GM18907 (cell line): ENCODE results near the gene SCGN.

Experiments
- ATAC-seq: cut with Tn5 transposase; IDR thresholded peaks from one replicate; pipeline ENCODE4 v1.9.1; 2021; ENCODE audit warnings: mild to moderate bottlenecking, moderate library complexity; ENCODE audit not compliant: unreplicated experiment

The SCGN gene, protein sequence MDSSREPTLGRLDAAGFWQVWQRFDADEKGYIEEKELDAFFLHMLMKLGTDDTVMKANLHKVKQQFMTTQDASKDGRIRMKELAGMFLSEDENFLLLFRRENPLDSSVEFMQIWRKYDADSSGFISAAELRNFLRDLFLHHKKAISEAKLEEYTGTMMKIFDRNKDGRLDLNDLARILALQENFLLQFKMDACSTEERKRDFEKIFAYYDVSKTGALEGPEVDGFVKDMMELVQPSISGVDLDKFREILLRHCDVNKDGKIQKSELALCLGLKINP

DNA sequence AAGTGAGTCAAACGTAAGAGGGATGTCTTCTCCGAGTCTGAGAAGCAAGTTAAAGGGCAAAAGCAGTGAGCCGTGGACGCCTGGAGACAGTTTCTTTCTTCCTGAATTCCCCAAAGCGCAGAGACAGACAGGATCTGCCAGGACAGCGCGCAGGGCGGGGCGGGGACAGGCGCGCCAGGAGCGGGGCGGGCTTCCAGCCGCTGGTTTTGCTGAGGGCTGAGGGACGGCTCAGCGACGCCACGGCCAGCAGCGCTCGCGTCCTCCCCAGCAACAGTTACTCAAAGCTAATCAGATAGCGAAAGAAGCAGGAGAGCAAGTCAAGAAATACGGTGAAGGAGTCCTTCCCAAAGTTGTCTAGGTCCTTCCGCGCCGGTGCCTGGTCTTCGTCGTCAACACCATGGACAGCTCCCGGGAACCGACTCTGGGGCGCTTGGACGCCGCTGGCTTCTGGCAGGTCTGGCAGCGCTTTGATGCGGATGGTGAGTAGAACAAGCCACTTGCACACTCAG is at the start of gene SCGN:
TSS of gene SCGN (plus strand) at position 209 of the 509 bp plus-strand sequence. CDS start at position 398, 189 bp downstream.
- ATAC-seq, result no peak

DNA sequence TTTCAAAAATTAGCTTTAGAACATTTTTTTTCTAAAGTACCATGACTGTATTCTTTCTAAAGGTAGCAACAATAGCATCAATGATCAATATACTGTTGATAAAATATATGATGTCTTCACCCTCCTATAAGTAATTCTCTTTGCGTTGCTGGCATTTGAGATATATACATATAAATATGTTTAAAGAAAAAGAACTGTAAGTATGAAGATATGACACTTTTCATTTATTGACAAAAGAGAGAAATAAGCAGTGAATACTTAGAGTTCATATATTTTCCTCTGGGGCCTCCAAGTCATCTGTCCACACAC is 49.4 kb upstream of the SCGN start:
- no peak for ATAC-seq

DNA sequence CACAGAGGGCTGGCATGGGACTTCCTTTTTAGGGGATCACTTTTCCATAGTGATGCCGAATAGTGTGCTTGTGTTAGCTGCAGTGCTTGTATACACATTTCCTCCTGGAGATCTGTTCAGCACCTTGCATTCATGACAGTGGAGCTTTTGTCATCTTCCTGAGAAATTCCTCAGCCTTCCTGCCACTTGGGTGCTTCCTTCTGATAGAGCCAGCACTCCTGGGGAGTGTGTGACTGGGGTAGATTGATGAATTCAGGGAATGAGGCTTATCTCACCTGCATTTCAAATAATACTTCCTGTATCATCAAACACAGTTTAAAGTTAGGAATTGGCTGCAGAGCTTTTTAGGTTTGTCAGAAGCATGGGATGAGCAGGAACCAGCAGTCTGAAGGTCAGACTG is 48.8 kb upstream of the SCGN start:
- ATAC-seq, result no peak

DNA sequence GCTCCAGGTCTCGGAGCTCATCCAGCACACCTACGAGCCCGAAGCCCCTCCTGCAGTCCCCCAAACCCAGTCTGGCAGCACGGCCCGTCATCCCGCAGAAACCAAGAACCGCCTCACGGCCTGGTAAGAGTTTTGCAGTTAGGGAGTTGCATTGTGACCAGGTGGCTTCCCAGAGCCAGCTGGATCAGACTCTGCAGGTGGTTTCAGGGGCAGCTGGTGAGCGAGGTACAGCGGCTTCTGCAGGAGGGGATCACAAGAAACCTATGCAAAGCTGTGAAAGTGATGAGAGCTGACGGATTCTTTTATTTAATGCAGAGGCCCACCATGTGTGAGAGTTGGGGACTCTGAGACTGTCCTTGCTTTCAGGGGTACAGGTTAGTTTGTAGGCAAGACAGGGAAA is 45.9 kb upstream of the SCGN start:
- no peak for ATAC-seq

DNA sequence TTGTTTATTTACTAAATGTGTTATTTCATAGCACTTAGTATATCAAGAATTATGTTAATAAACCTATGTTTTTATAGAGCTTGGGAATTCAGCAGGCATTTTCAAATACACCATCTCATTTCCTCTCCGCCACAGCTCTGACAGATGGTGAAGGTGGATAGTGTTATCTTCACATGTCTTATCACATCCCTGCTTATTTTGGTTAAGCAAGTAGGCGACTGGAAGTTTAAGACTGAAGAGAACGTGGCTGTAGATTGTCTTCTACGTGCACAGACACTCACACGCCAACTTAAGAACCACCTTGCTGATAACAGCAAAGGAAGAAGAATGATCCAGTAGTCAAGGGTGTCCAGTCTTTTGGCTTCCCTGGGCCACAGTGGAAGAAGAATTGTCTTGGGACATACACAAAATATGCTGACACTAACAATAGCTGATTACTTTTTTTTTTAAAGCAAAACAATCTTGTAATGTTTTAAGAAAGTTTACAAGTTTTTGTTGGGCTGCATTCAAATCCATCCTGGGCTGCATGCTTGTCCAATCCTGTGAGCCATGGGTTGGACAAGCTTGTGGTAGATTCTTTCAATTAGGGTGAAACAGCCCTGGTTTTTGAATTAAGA is 43.3 kb upstream of the SCGN start:
- ATAC-seq, result no peak

DNA sequence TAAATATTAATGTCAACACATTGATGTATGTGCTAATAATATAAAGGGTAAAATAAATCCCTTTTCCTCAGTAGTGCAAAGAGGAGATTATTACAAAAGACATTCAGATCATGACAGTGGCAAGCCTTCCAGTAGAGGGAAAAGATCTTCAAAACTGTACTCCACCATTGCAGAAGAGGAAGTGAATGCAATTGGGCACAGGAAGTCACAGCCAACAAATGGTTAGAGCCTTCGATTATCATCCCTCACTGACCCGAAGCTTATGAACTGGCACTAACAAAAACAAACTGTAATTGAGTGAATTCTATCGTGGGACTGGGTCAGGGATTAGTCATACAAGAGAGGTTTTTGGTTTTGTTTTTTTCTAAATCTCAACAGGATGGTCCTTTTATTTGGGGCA is 39.3 kb upstream of the SCGN start:
- no peak for ATAC-seq

DNA sequence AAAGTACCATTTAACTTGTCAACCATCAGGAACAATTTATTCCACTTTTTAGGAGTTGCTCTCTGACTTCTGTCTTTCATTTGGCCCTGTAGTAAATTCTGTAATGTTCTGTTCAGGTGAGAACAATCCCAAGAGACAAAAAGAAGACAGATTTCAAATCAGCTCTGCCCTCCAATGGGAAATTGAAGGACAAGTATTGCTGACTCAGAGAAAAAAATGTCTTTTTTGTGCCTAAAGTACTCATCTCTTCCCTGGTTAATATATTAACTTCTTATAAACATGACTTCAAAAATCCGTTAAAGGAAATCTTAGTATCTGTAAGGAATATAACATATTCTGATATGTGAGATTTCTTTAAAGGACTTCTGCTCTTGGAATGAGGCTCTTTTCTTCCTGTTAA is 38.6 kb upstream of the SCGN start:
- ATAC-seq, result no peak

DNA sequence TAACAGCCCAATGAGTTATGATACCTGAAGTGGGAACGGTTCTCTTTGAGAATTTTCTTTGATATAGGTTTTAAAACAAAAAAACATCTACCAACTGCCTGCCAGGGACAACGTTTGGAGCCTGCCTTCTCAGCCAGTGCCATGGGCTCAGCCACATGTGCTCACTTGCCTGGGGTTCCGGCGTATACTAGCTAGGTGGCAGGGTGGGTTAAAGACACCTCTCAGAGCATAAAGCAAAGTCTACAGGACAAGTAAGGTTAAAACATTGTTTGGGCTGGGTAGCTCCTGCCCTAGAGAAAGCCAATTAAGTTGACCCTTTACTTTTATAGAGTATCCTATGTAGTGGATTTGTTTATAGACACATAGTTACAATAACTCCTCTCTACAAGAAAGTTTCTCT is 38.0 kb upstream of the SCGN start:
- ATAC-seq, result no peak

DNA sequence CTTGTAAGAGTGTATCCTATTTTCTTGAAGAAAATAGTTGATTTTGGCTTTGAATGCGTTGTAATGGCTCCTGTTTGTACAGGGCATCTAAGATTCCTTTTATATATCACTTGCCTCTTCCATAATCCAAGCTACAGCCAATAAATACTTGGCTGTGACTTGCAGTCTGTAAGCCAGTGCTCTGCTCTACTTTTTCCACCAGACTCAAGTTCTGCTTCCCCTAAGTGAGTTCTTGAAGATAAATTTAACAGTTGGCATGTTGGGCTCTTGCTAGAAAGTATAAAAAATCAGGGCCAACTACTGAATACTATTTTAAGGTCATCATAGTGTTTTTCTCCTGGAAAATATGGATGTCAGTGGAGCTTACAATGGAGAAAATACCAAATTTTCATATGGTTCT is 36.5 kb upstream of the SCGN start:
- ATAC-seq, result no peak

DNA sequence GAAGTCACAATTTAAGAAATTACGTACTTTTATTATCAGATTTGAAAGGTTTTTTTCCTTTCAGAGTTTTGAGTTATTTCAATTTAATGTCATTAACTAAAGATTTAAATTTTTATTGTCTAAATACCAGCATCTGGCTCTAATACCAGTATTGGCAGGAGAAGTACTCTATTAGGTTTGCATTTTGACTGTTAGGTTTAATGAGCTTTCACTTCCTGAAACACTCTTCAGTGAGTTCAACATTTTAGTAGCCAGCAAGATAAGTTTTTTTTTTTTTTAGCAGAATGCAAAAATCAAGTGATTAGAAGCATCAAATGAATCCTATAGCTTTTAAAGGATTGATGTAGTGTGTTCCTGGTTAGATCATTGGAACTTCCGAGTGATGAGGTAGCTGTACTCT is 34.0 kb upstream of the SCGN start:
- ATAC-seq, result no peak

DNA sequence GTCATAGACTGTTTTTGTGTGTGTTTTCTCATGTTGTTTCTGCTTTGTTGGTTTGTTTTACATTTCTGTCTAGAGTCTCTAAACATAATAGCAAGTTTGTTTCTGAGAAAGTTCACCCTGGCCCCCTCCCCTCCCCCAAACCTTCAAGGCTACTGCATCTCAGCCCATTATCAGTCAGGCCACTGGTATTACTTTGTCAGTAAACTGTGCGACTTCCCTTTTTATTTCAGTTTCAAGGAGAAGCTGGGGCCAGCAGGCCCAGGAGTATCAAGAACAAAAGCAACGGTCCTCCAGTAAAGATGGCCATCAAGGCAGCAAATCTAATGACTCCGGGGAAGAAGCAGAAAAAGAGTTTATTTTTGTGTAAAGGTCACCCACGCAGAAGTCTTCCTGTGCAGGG is 32.8 kb upstream of the SCGN start:
- no peak for ATAC-seq

DNA sequence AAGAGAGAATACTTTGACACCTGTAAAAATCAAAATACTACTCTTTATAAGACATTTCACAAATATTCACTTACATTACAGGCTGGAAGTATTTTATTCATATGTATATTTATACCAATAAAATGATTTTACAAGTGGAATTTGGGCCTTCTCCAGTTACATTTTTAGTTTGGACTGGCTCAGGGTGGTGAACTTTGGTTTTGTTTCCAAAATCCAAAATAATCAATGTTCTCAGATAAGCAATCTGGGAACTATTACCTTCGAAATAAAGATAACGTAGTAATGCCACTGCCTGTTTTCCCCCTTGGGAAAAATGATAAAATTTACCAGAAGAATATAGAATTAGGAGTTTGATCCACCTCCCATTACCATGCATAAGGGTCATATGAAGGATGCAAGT is 31.6 kb upstream of the SCGN start:
- ATAC-seq, result no peak

DNA sequence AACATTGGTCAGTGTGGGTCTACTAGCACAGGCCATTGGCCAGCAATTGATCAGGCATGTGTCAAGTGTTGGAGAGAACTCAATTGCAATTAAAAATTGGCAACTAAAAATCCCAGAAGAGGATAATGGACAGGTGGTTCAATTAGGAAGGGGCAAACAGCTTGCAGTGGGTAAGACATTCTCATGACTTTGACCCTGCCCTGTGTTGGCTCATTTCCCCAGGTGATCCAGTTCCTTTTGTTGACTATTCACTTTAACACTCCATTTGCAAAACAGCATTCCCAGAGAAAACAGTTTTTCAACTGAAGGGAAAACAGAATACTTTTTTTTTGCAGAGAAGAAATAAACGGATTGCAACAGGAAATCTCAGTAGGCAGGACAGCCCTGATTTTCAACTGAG is 28.9 kb upstream of the SCGN start:
- ATAC-seq, result no peak

DNA sequence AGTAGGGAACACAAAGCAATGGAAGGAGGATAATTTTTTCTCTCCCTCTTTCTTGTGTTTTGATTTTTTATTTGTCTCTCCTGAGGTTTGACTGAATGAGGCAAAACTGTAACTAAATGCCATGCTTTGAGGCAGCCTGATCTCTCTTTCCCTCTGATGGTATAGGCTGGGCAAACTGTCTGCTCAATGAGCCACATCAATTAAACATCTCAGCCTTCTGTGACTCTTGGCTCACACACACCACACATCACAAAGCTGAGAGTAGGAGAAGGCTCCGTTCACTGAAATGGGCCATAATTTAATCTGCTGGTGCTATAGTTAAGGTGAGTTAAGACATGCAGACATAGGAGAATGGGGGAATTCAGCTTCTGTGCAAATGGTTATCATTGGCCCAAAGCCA is 28.1 kb upstream of the SCGN start:
- no peak for ATAC-seq

DNA sequence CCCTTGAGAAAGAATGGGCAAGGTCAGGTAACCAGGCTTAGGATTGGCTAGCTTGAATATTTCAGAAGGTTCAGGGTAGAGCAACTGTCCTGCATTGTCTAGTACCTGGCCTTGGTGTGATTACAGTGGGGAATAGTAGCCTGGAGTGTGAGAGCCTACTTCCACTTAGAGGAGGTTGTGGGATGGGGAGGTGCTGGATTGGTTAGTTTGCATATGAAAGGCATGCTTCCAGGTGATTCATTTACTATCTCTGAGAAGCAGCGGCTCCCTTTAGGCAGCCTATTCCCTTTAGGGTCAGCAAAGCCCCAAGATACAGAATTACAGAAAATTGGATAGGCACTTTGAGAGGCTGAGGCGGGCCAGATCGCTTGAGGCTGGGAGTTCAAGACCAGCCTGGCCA is 25.0 kb upstream of the SCGN start:
- ATAC-seq, result no peak

DNA sequence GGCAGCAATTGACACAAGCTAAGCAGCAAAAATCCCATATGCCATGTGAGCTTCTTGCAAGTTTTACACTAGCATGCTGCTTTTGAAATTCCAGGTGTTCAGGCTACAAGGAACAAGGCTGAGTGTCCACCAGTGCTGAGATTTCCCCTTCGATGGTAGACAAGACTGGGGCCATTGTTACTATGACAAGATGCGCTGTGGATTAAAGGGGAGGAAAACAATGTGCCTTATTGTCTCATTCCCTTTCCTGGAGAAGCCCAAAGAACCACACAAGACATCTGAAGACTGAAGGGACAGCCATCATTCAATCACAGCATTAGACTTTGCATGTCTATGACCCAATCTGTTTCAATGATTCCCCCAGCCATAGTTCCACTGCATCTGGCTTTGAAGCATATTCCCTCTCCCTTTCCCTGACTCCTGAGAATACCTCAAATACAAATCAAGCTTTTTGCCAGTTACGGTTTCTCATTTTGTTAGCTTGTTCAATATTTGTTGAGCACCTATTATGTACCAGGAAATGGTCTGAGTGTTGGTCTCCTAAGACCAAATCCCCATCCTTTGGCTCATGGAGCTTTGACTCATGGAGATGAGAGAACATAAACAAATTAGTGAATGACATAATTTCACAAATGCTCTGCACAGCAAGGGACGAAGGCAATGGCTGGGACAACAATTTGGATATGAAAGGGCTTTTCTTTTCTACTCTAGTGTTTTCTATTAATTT is 23.4 kb upstream of the SCGN start:
- no peak for ATAC-seq

DNA sequence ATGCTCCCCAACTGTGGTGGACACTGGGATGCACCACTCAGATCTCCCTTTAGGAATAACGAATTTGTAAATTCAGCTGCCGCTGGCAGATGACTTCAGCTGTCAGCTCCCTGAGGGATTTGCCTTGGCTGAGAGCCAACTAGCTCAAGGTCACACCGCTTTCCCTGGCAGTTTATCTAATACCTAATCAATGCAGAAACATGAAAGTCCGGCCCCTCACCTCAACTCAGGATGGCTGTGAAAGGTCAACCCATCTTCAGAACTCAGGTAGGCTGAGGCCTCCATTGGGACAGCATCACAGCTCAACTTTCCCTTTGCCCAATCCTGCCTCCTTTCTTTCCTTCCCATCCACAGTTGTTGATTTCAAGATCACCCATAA is 22.8 kb upstream of the SCGN start:
- no peak for ATAC-seq

DNA sequence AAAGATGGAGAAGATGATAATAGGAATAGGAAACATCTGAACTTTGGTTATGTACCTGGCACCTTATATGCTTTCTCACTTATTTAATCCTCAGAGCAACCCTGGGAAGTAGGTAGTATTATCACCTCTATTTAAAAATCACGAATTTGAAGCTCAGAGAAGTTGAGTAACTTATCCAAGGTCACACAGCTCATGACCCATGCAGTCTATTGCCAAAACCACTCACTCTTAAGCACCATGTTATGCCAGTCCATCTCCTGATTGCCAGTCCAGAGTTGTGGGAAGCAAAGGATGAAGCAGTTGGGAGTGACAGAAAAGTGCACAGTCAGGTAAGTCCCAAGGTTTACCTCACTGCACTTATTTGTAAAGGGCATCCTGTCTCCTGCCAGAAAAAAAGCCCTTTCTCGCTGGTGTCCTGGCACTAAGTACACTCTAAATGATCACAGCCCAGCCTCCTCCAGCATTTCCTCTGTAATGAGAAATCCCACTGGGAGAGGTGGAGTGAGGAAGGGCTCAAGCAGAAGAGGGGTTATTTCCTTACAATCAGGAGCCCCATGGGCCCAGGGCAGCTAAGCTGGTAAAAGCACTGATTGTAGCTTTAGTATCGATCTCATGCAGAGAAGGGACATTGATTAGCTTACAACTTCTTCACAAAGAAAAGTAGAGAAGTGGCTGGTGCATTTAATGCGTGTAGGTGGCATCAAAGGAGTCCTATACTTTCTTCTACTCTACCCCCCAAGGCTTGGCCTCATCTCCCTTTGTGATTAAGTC is 21.3 kb upstream of the SCGN start:
- ATAC-seq, result no peak

DNA sequence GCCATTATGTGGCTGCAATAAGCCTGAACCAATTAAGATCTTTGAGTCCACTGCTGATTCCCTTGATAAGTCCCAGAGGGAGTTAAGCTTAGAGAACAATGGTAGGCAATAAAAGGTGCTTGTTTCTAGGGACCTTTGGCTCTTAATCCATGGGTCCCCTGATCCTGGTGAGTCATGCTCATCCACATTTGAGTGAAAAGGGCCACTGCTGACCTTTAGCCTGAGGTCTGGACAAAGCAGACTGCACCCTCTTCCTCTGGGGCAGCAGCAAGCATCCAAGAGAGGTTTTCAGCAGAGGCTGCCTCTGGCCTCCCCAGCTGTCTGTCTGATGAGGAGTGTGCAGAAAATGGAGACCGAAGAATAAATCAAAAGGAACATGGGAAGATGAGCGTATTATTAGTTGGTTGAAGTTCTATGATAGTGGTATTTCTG is 16.1 kb upstream of the SCGN start:
- no peak for ATAC-seq

DNA sequence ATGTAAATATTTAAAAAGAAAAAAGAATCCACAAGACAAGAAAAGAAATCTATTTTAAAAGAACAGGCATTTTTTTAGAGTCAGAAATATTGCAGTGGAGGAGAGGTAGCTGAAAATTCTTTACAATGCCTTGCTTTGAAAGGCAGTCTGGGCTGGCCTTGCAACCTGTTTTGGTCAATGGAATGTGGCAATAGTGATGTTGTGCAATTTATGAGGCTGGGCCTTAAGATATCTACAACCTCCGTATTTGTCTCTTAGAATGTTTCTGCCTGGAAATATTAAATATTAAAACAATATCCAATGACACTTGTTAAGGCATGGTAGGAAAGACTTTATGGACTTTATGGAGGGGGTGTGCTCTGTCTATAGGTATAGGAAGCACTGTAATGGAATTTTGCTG is 14.8 kb upstream of the SCGN start:
- no peak for ATAC-seq

DNA sequence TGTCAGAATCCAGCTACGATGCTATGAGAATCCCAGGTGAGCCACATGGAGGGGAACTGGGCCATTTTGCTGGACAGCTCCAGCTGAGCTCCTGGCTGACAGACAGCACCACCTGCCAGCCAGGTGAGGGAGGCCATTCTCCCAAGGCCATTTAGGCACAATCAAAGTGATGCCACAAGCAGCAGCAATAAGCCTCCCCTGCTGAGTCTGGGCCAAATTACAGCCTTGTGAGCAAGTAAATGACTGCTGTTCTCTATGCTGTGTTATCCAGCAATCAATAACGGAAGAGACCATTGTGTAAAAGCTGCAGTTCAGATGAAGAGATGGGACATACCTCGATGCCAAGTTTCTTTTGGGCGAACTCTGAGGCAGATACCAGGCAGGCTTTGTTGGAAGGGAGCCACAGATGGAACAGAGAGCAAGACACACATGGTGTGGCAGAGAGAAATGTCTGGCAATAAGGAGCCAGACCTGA is 14.0 kb upstream of the SCGN start:
- ATAC-seq, result no peak
